GM12801 (cell line): ENCODE data around the gene THADA.

Source experiments
- TF ChIP-seq, protein P1 (sequence below): IDR thresholded peaks from one replicate; pipeline ENCODE4 v1.5.1; 2011; ENCODE audit warnings: control low read depth; ENCODE audit not compliant: insufficient read length; ENCODE audit errors: extremely low read depth

Gene THADA

DNA sequence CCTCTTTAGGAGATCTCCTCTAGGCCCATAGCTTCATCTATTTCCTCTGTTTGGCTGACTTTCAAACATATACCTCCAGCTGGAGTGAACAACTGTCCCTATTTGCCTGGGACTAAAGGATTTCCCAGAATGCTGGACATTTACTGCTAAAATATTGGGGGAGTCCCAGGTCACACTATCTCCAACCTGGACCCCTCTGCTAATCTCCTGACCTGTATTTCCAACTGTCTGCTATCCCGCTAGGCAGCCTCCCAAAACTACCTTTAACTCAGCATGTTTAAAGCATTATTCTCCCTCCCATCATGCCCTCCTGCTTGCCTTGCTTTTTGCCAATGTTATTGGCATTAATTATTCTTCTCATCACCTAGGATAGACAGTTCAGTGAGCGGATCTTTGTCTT, 77.1 kb downstream of the THADA start:
- TF ChIP-seq, protein P1, sequence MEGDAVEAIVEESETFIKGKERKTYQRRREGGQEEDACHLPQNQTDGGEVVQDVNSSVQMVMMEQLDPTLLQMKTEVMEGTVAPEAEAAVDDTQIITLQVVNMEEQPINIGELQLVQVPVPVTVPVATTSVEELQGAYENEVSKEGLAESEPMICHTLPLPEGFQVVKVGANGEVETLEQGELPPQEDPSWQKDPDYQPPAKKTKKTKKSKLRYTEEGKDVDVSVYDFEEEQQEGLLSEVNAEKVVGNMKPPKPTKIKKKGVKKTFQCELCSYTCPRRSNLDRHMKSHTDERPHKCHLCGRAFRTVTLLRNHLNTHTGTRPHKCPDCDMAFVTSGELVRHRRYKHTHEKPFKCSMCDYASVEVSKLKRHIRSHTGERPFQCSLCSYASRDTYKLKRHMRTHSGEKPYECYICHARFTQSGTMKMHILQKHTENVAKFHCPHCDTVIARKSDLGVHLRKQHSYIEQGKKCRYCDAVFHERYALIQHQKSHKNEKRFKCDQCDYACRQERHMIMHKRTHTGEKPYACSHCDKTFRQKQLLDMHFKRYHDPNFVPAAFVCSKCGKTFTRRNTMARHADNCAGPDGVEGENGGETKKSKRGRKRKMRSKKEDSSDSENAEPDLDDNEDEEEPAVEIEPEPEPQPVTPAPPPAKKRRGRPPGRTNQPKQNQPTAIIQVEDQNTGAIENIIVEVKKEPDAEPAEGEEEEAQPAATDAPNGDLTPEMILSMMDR = no peak

DNA sequence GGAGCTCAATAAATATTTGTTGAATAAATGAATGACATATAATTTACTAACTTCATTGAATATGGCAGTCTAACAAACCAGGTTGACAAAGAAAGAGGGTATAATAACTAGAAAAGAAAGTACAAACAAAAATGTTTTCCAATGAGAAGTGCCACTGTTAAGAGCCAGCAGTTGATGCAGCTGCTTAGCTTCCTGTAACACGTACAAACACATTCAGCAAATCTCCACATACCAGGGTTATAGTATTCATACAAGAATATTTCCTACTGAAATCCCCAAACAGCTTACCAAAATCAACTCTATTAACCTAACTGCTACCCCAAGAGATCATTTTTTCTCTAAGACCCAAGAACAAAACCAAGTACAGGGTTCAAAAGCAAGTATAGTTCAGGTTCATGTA, 77.7 kb downstream of the THADA start:
- TF ChIP-seq, protein P1 = no peak

DNA sequence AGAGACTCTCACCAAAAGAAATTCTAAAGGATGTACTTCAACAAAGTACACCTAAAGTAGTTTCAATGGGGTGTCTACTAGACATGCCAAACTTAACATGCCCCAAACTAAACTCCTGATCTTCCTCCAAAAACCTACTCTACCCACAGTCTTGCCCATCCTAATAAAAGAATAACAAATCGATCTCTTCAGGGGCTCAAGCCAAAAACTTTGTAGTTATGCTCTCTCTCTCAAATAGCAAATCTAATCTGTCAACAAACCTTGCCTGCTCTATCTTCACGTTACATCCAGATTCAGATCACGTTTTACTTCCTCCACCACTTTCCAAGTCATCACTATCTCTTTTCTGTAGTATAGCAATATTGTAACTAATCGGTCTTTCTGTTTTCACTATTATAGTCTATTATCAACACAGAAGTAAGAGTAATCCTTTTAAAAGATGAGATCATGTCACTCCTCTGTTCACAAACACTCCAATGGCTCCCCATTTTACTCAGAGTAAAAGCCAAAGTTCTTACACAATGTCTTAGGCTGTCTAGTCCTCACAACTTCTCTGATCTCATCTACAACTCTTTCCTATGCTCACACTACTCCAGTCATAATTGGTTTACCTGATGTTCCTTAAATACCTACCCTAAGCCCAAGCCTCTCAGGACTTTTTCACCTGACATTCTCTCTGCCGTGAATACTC, 79.9 kb downstream of the THADA start:
- TF ChIP-seq, protein P1 = no peak

DNA sequence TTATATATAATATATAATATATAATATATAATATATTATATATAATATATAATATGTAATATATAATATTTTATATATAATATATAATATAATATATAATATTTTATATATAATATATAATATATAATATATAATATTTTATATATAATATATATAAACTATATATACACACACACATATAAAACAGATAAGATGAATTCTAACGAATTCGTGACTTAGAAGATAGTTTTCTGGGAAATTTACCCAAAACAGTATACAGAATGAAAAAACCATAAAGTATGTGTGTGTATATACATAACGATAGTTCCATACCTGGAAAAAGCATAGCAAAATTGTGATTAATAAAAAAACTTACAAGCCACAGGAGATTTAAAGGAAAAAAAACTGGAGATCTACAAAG, 80.6 kb downstream of the THADA start:
- TF ChIP-seq, protein P1 = no peak

DNA sequence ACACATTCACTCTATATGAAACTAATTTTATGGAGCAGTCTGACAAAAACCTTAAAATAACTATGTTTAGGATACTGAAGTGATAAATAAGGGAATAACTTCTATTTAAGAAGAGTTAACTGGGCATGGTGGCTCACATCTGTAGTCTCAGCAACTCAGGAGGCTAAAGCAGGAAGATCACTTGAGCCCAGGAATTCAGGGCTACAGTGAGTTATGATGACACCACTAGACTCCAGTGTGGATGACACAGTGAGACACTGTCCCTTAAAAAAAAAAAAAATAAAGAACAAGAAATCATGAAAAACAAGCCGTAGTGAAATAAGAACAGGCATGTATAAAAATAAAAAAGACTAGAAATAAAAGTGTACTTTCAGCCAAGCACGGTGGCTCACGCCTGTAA, 82.0 kb downstream of the THADA start:
- TF ChIP-seq, protein P1 = no peak

DNA sequence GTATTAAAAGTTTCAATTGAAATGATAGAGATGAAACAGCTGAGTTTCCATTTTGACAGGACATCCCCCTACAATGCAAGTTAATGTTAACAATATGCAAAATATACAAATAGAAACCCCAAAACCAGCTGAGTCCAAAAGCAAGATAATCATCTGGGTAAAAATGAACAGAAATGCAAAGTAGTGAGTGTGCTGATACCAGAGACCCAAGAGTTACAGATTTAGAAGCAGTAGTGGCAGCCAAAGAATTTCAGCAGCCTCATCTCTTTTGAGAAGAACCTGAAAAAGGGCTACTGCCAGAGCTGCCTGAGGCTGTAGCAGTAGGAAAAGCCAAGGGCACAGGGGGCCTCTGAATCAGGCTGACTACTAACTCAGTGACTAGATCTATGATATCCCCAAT, 82.6 kb downstream of the THADA start:
- TF ChIP-seq, protein P1 = no peak

DNA sequence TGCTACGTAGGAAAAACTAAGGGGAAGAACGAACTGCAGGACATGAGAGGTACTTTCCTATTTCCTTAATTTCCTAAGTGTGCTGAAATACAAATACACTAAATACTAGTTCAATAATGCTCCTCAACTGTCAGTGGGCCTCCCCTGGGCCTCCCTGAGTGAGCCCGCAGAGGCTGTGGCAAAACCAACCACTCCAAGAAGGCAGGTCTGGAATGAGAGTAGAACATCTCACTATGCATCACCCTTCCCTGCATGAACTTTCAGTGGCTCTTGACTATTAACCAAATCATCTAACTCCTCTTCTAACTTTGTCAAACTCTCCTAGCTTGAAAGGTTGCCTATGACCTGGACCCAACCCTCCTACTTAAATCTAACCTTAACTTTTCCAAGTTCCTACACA, 84.6 kb downstream of the THADA start:
- TF ChIP-seq, protein P1 = no peak
